CD14-positive monocyte (primary cell): ENCODE measurements around the gene MACROD1. TPM values are rescaled to one million over a fixed set of nuclear protein-coding genes. Genes with fewer than 3 reads are reported as not detected.

Source experiments
- DNase-seq, 3 donors: peaks; one replicate each; pipeline ENCODE4 v3.0.0-alpha.2; 2011 to 2022
- H2AFZ ChIP-seq: 2 replicates; pipeline ENCODE4 v1.6.0; 2012; ENCODE audit warnings: mild to moderate bottlenecking, low read depth, low read length, inconsistent platforms; ENCODE audit not compliant: insufficient read depth, poor library complexity, severe bottlenecking
- H3K27ac ChIP-seq, 2 donors: 1 replicate in 1 of 2; 2 replicates in 1 of 2; pipeline ENCODE4 v1.5.1; 2012 to 2013; ENCODE audit warnings: low read length in 2 of 2, control low read depth in 1 of 2, inconsistent platforms in 1 of 2, low read depth in 1 of 2, mild to moderate bottlenecking in 1 of 2
- H3K27me3 ChIP-seq, 2 donors: one replicate each; pipeline versions ENCODE4 v1.6.0 to v1.6.1; 2011 to 2013; ENCODE audit warnings: low read length in 2 of 2; ENCODE audit not compliant: control insufficient read depth in 2 of 2, insufficient read depth in 2 of 2
- H3K36me3 ChIP-seq, 2 donors: replicated peaks in 1 of 2; 1 replicate in 1 of 2; 2 replicates in 1 of 2; pipeline versions ENCODE4 v1.5.1 to v1.6.1; 2012 to 2013; ENCODE audit warnings: low read length in 2 of 2, control low read depth in 1 of 2, inconsistent platforms in 1 of 2, mild to moderate bottlenecking in 1 of 2; ENCODE audit not compliant: insufficient read depth in 2 of 2, control insufficient read depth in 1 of 2
- H3K4me1 ChIP-seq, 2 donors: 1 replicate in 1 of 2; 2 replicates in 1 of 2; pipeline versions ENCODE4 v1.5.1 to v1.6.1; 2012 to 2013; ENCODE audit warnings: low read length in 2 of 2, control low read depth in 1 of 2, inconsistent platforms in 1 of 2, mild to moderate bottlenecking in 1 of 2, moderate library complexity in 1 of 2; ENCODE audit not compliant: insufficient read depth in 2 of 2, control insufficient read depth in 1 of 2
- H3K4me2 ChIP-seq: replicated peaks from 2 replicates; pipeline ENCODE3; 2012; ENCODE audit warnings: low read length, moderate library complexity, mild to moderate bottlenecking; ENCODE audit not compliant: poor library complexity, severe bottlenecking; ENCODE audit errors: extremely low read depth
- H3K4me3 ChIP-seq, 3 experiments: fragments of 200-600 bp in 1 of 3; sonication (generic) in 1 of 3; replicated peaks in 1 of 3; 1 replicate in 2 of 3; 2 replicates in 1 of 3; pipeline ENCODE4 v1.5.1; 2011 to 2013; ENCODE audit warnings: low read length in 3 of 3, mild to moderate bottlenecking in 3 of 3, control low read depth in 2 of 3, low read depth in 2 of 3, inconsistent platforms in 1 of 3, moderate library complexity in 1 of 3
- H3K79me2 ChIP-seq: 2 replicates; pipeline ENCODE4 v1.6.0; 2012; ENCODE audit warnings: mild to moderate bottlenecking, control low read depth, inconsistent platforms, low read length, moderate library complexity; ENCODE audit not compliant: insufficient read depth
- H3K9ac ChIP-seq: 2 replicates; pipeline ENCODE4 v1.6.0; 2017; ENCODE audit warnings: low read length, mild to moderate bottlenecking; ENCODE audit not compliant: insufficient read depth, poor library complexity, severe bottlenecking
- H3K9me3 ChIP-seq, 2 donors: replicated peaks in 1 of 2; 1 replicate in 1 of 2; 2 replicates in 1 of 2; pipeline versions ENCODE4 v1.5.1 to v1.6.1; 2012 to 2013; ENCODE audit warnings: low read length in 2 of 2, control low read depth in 1 of 2; ENCODE audit not compliant: control insufficient read depth in 1 of 2, insufficient read depth in 1 of 2
- H4K20me1 ChIP-seq: 2 replicates; pipeline ENCODE4 v1.6.0; 2012; ENCODE audit warnings: mild to moderate bottlenecking, low read length, control low read depth, moderate library complexity; ENCODE audit not compliant: insufficient read depth
- H3K27ac Mint-ChIP-seq, 7 donors: one replicate each; pipeline ENCODE4 v1.8.0; 2020; ENCODE audit warnings: mild to moderate bottlenecking in 7 of 7, mixed read lengths in 7 of 7, moderate library complexity in 6 of 7, inconsistent platforms in 2 of 7
- H3K27me3 Mint-ChIP-seq, 3 donors: one replicate each; pipeline ENCODE4 v1.8.0; 2021 to 2022; ENCODE audit warnings: low read depth in 3 of 3, mild to moderate bottlenecking in 3 of 3, mixed read lengths in 3 of 3, moderate library complexity in 3 of 3, inconsistent platforms in 1 of 3
- H3K36me3 Mint-ChIP-seq, 2 donors: one replicate each; pipeline ENCODE4 v1.8.0; 2020; ENCODE audit warnings: mixed read lengths in 2 of 2, inconsistent platforms in 1 of 2, mild to moderate bottlenecking in 1 of 2
- H3K4me1 Mint-ChIP-seq: one replicate; pipeline ENCODE4 v1.8.0; 2020; ENCODE audit warnings: mild to moderate bottlenecking, mixed read lengths
- H3K4me3 Mint-ChIP-seq, 2 donors: one replicate each; pipeline ENCODE4 v1.8.0; 2020; ENCODE audit warnings: mild to moderate bottlenecking in 2 of 2, mixed read lengths in 2 of 2, moderate library complexity in 1 of 2
- H3K9me3 Mint-ChIP-seq, 7 donors: one replicate each; pipeline ENCODE4 v1.8.0; 2020 to 2022; ENCODE audit warnings: mixed read lengths in 7 of 7, mild to moderate bottlenecking in 6 of 7, moderate library complexity in 6 of 7, inconsistent platforms in 2 of 7
- CTCF ChIP-seq: fragments of 200-600 bp; IDR thresholded peaks from one replicate; pipeline ENCODE4 v1.8.0; 2022; ENCODE audit warnings: antibody characterized with exemption, mild to moderate bottlenecking
- WGBS: methylation state at CpG from one replicate; pipeline ENCODE4 v1.1.5; 2013; ENCODE audit warnings: missing lambda C conversion rate; ENCODE audit not compliant: insufficient coverage; 5-methylcytosine and 5-hydroxymethylcytosine counted together
- intact Hi-C, 2 donors: fragments of 100-400 bp; cut with micrococcal nuclease; formaldehyde crosslinking; loops; one replicate each; pipeline versions ENCODE4 v1.15.0 to v1.15.1; 2023
- polyA plus RNA-seq, 3 donors: library from polyadenylated mRNA; depleted of rRNA in 1 of 3; unstranded in 2 of 3; stranded (reverse) in 1 of 3; fragments of 300-500 nt in 2 of 3; fragments of >200 nt in 1 of 3; fragmentation: Illumina TruSeq in 2 of 3; gene quantifications; 1 replicate in 2 of 3; 2 replicates in 1 of 3; pipeline ENCODE4 v1.2.3, GENCODE V29; 2012 to 2021

The MACROD1 gene
- polyA plus RNA-seq, 3 donors = 1.5 to 2.4 (median 2.2) TPM

GRCh38 chr11:64119700-64120099 lies 46.2 kb downstream of the MACROD1 start:
- 98% methylated on average over 17 of the region's 18 CpGs for WGBS
- Histone ChIP-seq H3K4me1 (no peaks in the 10 kb centered on the region), H3K4me2 (no peak overlapping the region), H3K36me3 (no peaks in the 10 kb centered on the region), H3K4me3 (no peak overlapping the region), H3K9ac (no peak overlapping the region), H3K27me3 (no peaks in the 10 kb centered on the region), H4K20me1 (no peaks in the 10 kb centered on the region), H3K27ac (no peak overlapping the region), H2AFZ (no peak overlapping the region), H3K79me2 (no peaks in the 10 kb centered on the region), H3K9me3 (no peaks in the 10 kb centered on the region)
- H3K27me3 Mint-ChIP-seq = peaks cover 2 to 16% (median 3%) of the 10 kb centered on the region in 3 donors
- no peak for DNase-seq
- no peaks in the 10 kb centered on the region for H3K36me3 Mint-ChIP-seq
- intact Hi-C loops = no loop called here
- no peak overlapping the region for H3K4me3 Mint-ChIP-seq
- H3K4me1 Mint-ChIP-seq = no peaks in the 10 kb centered on the region
- H3K27ac Mint-ChIP-seq = no peak overlapping the region
- no peak for TF ChIP-seq CTCF
- H3K9me3 Mint-ChIP-seq = no peaks in the 10 kb centered on the region

- H2AFZ ChIP-seq = no peak overlapping the region
- H3K4me2 ChIP-seq = no peak overlapping the region
- H3K9ac ChIP-seq = no peak overlapping the region
- intact Hi-C loops = no loop called here
- no peak overlapping the region for H3K27ac ChIP-seq
- no peaks in the 10 kb centered on the region for H3K79me2 ChIP-seq
- Mint-ChIP-seq H3K4me1 (no peaks in the 10 kb centered on the region), H3K4me3 (no peak overlapping the region), H3K27ac (no peak overlapping the region), H3K9me3 (no peaks in the 10 kb centered on the region), H3K27me3 (peaks cover 2 to 13% (median 3%) of the 10 kb centered on the region in 3 donors), H3K36me3 (no peaks in the 10 kb centered on the region)
- H4K20me1 ChIP-seq = no peaks in the 10 kb centered on the region
- no peaks in the 10 kb centered on the region for H3K9me3 ChIP-seq
- H3K36me3 ChIP-seq = no peaks in the 10 kb centered on the region
- no peak for TF ChIP-seq CTCF
- DNase-seq = no peak
- no peaks in the 10 kb centered on the region for H3K27me3 ChIP-seq
- 83% methylated on average over 13 of the region's 19 CpGs for WGBS
- H3K4me3 ChIP-seq = no peak overlapping the region
- no peaks in the 10 kb centered on the region for H3K4me1 ChIP-seq
Measured at GRCh38 chr11:64118876-64119665, 46.8 kb downstream of the MACROD1 start.
